ENCODE measurements around the gene UNC119.
"Not testable (repeated sequence)": the region's sequence is repeated elsewhere in the genome, so short reads cannot be mapped to it uniquely, and the experiment has no call there.

UNC119 gene

GRCh38 chr17:28578246-28579195, 26.1 kb upstream of the UNC119 start:
- ChIA-PET POLR2A (interaction anchor here (0.5 to 1.2 kb wide), 2 partner anchors 21 to 206 kb away, joined by 3 to 4 read pairs; no protein-coding TSS in a partner anchor), CTCF (interaction anchor here (1.2 to 3.0 kb wide), 7 partner anchors 9 to 40 kb away, joined by 3 to 12 read pairs (median 3); no protein-coding TSS in a partner anchor)
- DNase-seq (ENCODE audit: extremely low spot score), result no peak
- TF ChIP-seq CTCF (IDR thresholded peaks at IDR 0.05; ENCODE audit: control extremely low read depth, extremely low read depth, low read depth, missing control alignments), result no peak

GRCh38 chr17:28577466-28577824, 25.0 kb upstream of the UNC119 start:
- no peak for DNase-seq (ENCODE audit: extremely low spot score)
- no peak for TF ChIP-seq CTCF (IDR thresholded peaks at IDR 0.05; ENCODE audit: control extremely low read depth, extremely low read depth, low read depth, missing control alignments)
- POLR2A ChIA-PET, result interaction anchor here (1.3 kb wide), 1 partner anchor 22 kb away, joined by 8 read pairs; no protein-coding TSS in a partner anchor
- CTCF ChIA-PET, result interaction anchor here (0.9 to 3.0 kb wide), 5 partner anchors 15 to 66 kb away, joined by 3 to 12 read pairs (median 5); no protein-coding TSS in a partner anchor

- POLR2A ChIA-PET, result interaction anchor here (0.6 to 1.3 kb wide), 5 partner anchors 8 to 145 kb away, joined by 3 to 8 read pairs (median 3); partner anchors contain the start of genes BLTP2 and RPL23A
- TF ChIP-seq CTCF (IDR thresholded peaks at IDR 0.05; ENCODE audit: control extremely low read depth, extremely low read depth, low read depth, missing control alignments), result no peak
- CTCF ChIA-PET, result interaction anchor here (0.6 to 3.0 kb wide), 7 partner anchors 16 to 67 kb away, joined by 3 to 12 read pairs (median 5); no protein-coding TSS in a partner anchor
- DNase-seq (ENCODE audit: extremely low spot score), result peak; percentile 99
Measured at GRCh38 chr17:28576758-28577465, 24.5 kb upstream of the UNC119 start, which contains the start of gene ALDOC. TSS of gene ALDOC (minus strand) at chr17:28576895. CDS start at chr17:28575532, 1,363 bp downstream.

GRCh38 chr17:28576016-28576415, 23.6 kb upstream of the UNC119 start:
- CTCF ChIA-PET, result interaction anchor here (1.1 to 1.6 kb wide), 3 partner anchors 10 to 21 kb away, joined by 3 to 9 read pairs (median 6); no protein-coding TSS in a partner anchor
- DNase-seq (ENCODE audit: extremely low spot score), result not testable (repeated sequence)
- POLR2A ChIA-PET, result interaction anchor here (1.2 kb wide), 2 partner anchors 9 to 16 kb away, joined by 3 to 5 read pairs; no protein-coding TSS in a partner anchor

- no peak for DNase-seq (ENCODE audit: extremely low spot score)
- TF ChIP-seq CTCF (IDR thresholded peaks at IDR 0.05; ENCODE audit: control extremely low read depth, extremely low read depth, low read depth, missing control alignments), result peak; percentile 38
- POLR2A ChIA-PET, result interaction anchor here (0.8 to 1.2 kb wide), 2 partner anchors 16 to 24 kb away, joined by 3 to 5 read pairs; no protein-coding TSS in a partner anchor
- CTCF ChIA-PET, result interaction anchor here (1.1 to 1.4 kb wide), 3 partner anchors 9 to 38 kb away, joined by 3 to 6 read pairs (median 4); no protein-coding TSS in a partner anchor
Measured at GRCh38 chr17:28575126-28575795, 22.8 kb upstream of the UNC119 start.

GRCh38 chr17:28574526-28574925, 22.1 kb upstream of the UNC119 start:
- ChIA-PET POLR2A (no interaction called here), CTCF (interaction anchor here (0.9 to 1.4 kb wide), 2 partner anchors 9 to 39 kb away, joined by 3 to 4 read pairs; no protein-coding TSS in a partner anchor)
- no peak for DNase-seq (ENCODE audit: extremely low spot score)
- TF ChIP-seq CTCF (IDR thresholded peaks at IDR 0.05; ENCODE audit: control extremely low read depth, extremely low read depth, low read depth, missing control alignments), result no peak
